Measurements from ENCODE around the gene SRSF11. TPM values are rescaled to one million over a fixed set of nuclear protein-coding genes. Genes with fewer than 3 reads are reported as not detected.

SRSF11 gene
- total RNA-seq, 4 donors from 2014 or later, result 139 to 325 (median 258) TPM

- Histone ChIP-seq H3K27ac (no peak overlapping the region), H3K27me3 (no peaks in the 10 kb centered on the region), H3K4me3 (replicated peaks in 1 of 3) (no peak overlapping the region), H3K9me3 (no peaks in the 10 kb centered on the region), H3K36me3 (peaks cover 17 to 18% of the 10 kb centered on the region in 2 donors), H3K4me1 (no peaks in the 10 kb centered on the region)
- TF ChIP-seq POLR2A (IDR thresholded peaks at IDR 0.05) (no peak), CTCF (IDR thresholded peaks at IDR 0.05) (no peak)
- no peak for DNase-seq
- intact Hi-C loops (cut with DNase I), result no loop called here
Measured at GRCh38 chr1:70293186-70293843, 72.1 kb downstream of the SRSF11 start.

- intact Hi-C loops (cut with DNase I), result no loop called here
Measured at GRCh38 chr1:70295749-70296148, 74.6 kb downstream of the SRSF11 start.

GRCh38 chr1:70299472-70299871 lies 78.3 kb downstream of the SRSF11 start:
- Histone ChIP-seq H3K36me3 (peaks cover under 1 to 11% of the 10 kb centered on the region in 2 donors), H3K27ac (no peak overlapping the region), H3K27me3 (no peaks in the 10 kb centered on the region), H3K4me1 (no peaks in the 10 kb centered on the region), H3K4me3 (replicated peaks in 1 of 3) (no peak overlapping the region), H3K9me3 (no peaks in the 10 kb centered on the region)
- no peak for TF ChIP-seq CTCF (IDR thresholded peaks at IDR 0.05)
- TF ChIP-seq POLR2A (IDR thresholded peaks at IDR 0.05), result no peak
- intact Hi-C loops (cut with DNase I), result no loop called here
- DNase-seq, result no peak

More at GRCh38 chr1:70295749-70296148, 74.6 kb downstream of the SRSF11 start:
- no peak overlapping the region for H3K4me3 ChIP-seq (replicated peaks in 1 of 3)
- peaks cover 17 to 23% of the 10 kb centered on the region in 2 donors for H3K36me3 ChIP-seq
- TF ChIP-seq CTCF (IDR thresholded peaks at IDR 0.05) (no peak), POLR2A (IDR thresholded peaks at IDR 0.05) (no peak)
- 90 to 93% methylated on average over 4 of the region's 4 CpGs for WGBS, 2 donors
- H3K27me3 ChIP-seq, result no peaks in the 10 kb centered on the region
- no peaks in the 10 kb centered on the region for H3K4me1 ChIP-seq
- H3K9me3 ChIP-seq, result no peaks in the 10 kb centered on the region
- H3K27ac ChIP-seq, result no peak overlapping the region
- no peak for DNase-seq

Small RNA genes lying within 50 kb of the gene (small RNA-seq; reads per million reads assigned to genes)
- gene RN7SL242P, result not detected

Other genes with a start within 250 kb of the SRSF11 start
- 10 to 100 TPM; 13.2 to 21.9 (median 17.0) TPM for gene LRRC40, start 15.8 kb upstream of the SRSF11 start, total RNA-seq
- gene ANKRD13C, start 133.3 kb downstream of the SRSF11 start, total RNA-seq, result 10 to 100 TPM; 26.5 to 37.2 (median 29.6) TPM
- 10 to 100 TPM; 14.7 to 22.2 (median 15.4) TPM for gene CTH, start 189.9 kb downstream of the SRSF11 start, total RNA-seq